ENCODE data around the gene OSCP1. TPM values are rescaled to one million over a fixed set of nuclear protein-coding genes. Genes with fewer than 3 reads are reported as not detected.
A peak's percentile ranks its signal among the peaks of the same experiment; 100 is the strongest.

Gene OSCP1
- total RNA-seq, 2 experiments from 2014 or later = 1.2 to 1.5 TPM

DNA sequence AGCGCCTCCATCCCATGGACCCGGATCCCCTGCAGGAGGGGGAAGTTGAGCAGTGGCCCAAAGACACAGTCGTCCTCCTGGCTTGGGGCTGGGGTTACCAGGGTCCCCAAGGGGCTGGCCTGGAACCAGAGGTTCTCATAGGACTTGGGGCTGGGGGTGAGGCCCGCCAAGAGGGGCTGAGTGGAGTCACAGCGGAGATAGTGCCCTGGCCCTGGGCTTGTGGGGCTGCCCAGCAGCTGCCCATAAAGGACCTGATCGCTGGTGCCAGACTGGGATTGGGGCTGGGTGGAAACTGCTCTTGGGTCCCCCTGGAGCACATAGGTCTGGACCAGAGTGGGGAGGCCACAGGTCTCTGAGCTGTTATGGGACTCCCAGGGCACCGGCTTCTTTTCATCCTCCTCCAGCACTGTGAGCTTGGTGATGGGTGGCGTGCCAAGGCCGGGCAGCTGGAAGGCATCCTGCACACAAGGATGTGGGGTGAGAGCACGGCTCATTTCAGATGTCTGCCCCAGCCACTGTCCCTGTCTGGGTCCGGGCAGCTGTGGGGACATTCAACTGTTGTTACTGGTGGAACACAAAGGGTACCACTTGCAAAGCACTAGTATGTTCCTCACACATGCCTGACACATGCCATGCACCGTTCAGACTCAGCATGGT is 16.2 kb upstream of the OSCP1 start:
- Mint-ChIP-seq H3K4me3 (no peak overlapping the region), H3K36me3 (ENCODE audit: low read depth) (peaks cover 15% of the 10 kb centered on the region), H3K9me3 (no peaks in the 10 kb centered on the region)

DNA sequence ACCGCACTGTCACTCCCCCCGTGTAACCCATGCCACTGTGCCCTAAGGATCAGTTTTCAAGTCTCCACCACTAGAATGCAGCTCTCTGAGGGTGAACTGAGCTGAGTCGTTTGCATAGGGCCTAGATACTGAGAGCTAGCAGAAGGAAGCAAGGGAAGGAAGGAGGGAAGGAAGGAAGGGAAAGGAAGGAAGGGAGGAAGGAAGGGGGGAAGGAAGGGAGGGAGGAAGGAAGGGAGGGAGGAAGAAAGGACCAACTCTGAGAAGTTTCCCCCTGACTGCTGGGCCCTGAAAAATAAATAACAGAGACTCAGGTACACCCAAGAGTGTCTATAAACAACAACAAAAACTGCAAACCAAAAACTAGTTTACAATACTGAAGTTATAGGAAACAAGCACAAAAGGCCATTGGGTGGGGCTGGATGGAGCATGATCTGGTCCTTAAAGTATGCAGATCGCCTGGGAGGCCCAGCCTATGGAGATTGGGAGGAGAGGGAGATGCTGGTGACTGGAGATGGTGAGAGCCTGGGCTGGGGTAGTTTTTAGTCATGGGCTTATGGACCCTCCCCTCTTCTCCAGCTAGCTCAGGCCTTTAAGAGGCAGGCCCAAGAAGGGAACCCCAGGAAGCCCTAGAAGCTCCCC is 15.6 kb upstream of the OSCP1 start:
- Mint-ChIP-seq H3K27ac (peak overlapping the region; percentile 97), H3K4me3 (no peak overlapping the region), H3K9me3 (no peaks in the 10 kb centered on the region), H3K4me1 (ENCODE audit: low read depth) (peaks cover 17% of the 10 kb centered on the region), H3K27me3 (no peaks in the 10 kb centered on the region), H3K36me3 (ENCODE audit: low read depth) (peaks cover 18% of the 10 kb centered on the region)
- no peak for TF ChIP-seq CTCF (IDR thresholded peaks at IDR 0.05)
- CTCF ChIA-PET = no interaction called here
- ATAC-seq (no peak), DNase-seq (no peak)
- POLR2A ChIA-PET = interaction anchor here (1.6 kb wide), 1 partner anchor 21 kb away, joined by 3 read pairs; no protein-coding TSS in a partner anchor
- intact Hi-C loops (cut with micrococcal nuclease) = no loop called here

More for the DNA sequence above, 16.2 kb upstream of the OSCP1 start:
- POLR2A ChIA-PET = interaction anchor here (1.6 kb wide), 1 partner anchor 20 kb away, joined by 3 read pairs; no protein-coding TSS in a partner anchor
- intact Hi-C loops (cut with micrococcal nuclease) = no loop called here
- H3K27ac Mint-ChIP-seq = no peak overlapping the region
- CTCF ChIA-PET = no interaction called here
- no peak for ATAC-seq
- H3K4me1 Mint-ChIP-seq (ENCODE audit: low read depth) = peaks cover 17% of the 10 kb centered on the region
- H3K27me3 Mint-ChIP-seq = no peaks in the 10 kb centered on the region
- no peak for TF ChIP-seq CTCF (IDR thresholded peaks at IDR 0.05)
- DNase-seq = no peak

- ATAC-seq (peak; percentile 64), DNase-seq (no peak)
- no peak for TF ChIP-seq CTCF (IDR thresholded peaks at IDR 0.05)
- Mint-ChIP-seq H3K27me3 (no peaks in the 10 kb centered on the region), H3K4me3 (peak overlapping the region; percentile 99), H3K27ac (peak overlapping the region; percentile 97), H3K9me3 (no peaks in the 10 kb centered on the region), H3K36me3 (ENCODE audit: low read depth) (peaks cover 19% of the 10 kb centered on the region), H3K4me1 (ENCODE audit: low read depth) (peaks cover 17% of the 10 kb centered on the region)
- CTCF ChIA-PET = no interaction called here
- POLR2A ChIA-PET = interaction anchor here (0.7 to 1.6 kb wide), 7 partner anchors 10 to 309 kb away, joined by 3 to 14 read pairs (median 4); partner anchors contain the start of genes MAP7D1 and OSCP1
- intact Hi-C loops (cut with micrococcal nuclease) = no loop called here
These were observed 14.5 kb upstream of the OSCP1 start for GRCh38 chr1:36464605-36465393.

GRCh38 chr1:36463803-36464604 is 13.8 kb upstream of the OSCP1 start, which contains the start of gene MRPS15:
Gene MRPS15, minus strand, starts transcription at chr1:36464384. Its CDS starts 109 bp downstream, at chr1:36464275.
- Mint-ChIP-seq H3K27me3 (no peaks in the 10 kb centered on the region), H3K27ac (peak within 1 kb of the TSS; percentile 97), H3K4me1 (ENCODE audit: low read depth) (peaks cover 24% of the 10 kb centered on the region), H3K36me3 (ENCODE audit: low read depth) (peaks cover 27% of the 10 kb centered on the region), H3K9me3 (no peaks in the 10 kb centered on the region), H3K4me3 (peak within 1 kb of the TSS; percentile 99)
- DNase-seq (peak; percentile 99), ATAC-seq (peak; percentile 95)
- ChIA-PET POLR2A (interaction anchor here (0.7 to 1.6 kb wide), 8 partner anchors 9 to 1015 kb away, joined by 3 to 14 read pairs (median 4); partner anchors contain the start of genes MAP7D1 and OSCP1), CTCF (no interaction called here)
- intact Hi-C loops (cut with micrococcal nuclease) = no loop called here
- TF ChIP-seq CTCF (IDR thresholded peaks at IDR 0.05) = no peak

All from activated CD8-positive, alpha-beta T cell treated with anti-CD3 and anti-CD28 coated beads for 36 hours (primary cell).